KG1 (cell line): ENCODE measurements around the gene NR2F1-AS1.
"Not testable (repeated sequence)": the region's sequence is repeated elsewhere in the genome, so short reads cannot be mapped to it uniquely, and the experiment has no call there.

Source experiments
- DNase-seq: peaks from one replicate; lab custom pipeline; 2025; lab: John Stamatoyannopoulos, UW

Gene NR2F1-AS1

DNA sequence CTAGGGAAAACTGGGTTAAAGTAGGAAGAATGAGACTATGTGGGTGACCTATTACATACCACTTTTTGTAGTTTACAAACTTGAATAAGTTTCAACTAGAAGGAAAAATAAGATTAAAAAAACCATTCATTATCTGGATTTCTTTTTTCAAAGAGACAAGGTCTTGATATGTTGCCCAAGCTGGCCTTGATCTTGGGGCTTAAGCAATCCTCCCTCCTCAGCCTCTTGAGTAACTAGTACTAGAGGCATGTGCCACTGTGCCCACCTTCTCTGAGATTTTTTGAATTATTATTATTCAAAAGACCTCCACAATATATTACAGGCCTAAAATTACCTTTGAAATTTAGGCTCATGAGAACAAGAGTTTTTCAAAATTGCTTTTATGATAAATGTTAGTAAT, 63.2 kb downstream of the NR2F1-AS1 start:
- DNase-seq, result no peak

DNA sequence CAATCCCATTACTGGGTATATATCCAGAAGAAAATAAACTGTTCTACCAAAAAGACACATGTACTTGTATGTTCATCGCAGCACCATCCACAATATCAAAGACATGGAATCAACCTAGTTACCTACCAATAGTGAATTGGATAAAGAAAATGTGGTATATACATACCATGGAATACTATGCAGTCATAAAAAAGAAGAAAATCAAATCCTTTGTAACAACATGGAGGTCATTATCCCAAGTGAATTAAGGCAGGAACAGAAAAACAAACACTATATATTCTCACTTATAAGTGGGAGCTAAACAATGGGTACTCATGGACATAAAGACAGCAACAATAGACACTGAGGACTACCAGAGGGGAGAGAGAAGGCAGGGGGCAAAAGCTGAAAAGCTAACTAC, 67.7 kb downstream of the NR2F1-AS1 start:
- no peak for DNase-seq

DNA sequence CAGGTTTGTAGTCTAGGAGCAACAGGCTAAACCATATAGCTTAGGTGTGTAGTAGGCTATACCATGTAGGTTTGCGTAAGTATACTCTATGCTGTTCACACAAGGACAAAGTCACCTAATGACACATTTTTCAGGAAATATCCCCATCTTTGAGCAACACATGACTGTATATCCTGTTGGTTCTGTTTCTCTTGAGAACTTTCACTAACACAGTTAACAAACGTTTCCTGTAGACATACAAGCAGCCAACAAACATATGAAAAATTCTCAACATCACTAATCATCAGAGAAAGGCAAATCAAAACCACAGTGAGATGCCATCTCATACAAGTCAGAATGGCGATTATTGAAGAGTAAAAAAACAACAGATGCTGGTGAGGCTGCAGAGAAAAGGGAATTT, 68.2 kb downstream of the NR2F1-AS1 start:
- DNase-seq, result no peak

DNA sequence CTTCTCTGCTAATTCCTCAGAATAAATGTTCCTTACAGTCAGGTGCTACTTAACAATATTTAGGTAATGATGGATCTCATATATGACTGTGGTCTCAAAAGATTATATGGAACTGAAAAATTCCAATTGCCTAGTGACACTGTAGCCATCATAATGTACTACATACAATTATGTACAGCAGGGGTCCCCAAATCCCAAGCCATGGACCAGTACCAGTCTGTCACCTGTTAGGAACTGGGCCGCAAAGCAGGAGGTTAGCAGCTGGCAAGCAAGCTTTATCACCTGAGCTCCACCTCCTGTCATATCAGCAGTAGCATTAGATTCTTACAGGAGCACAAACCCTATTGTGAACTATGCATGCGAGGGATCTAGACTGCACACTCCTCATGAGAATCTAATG, 69.6 kb downstream of the NR2F1-AS1 start:
- no peak for DNase-seq

DNA sequence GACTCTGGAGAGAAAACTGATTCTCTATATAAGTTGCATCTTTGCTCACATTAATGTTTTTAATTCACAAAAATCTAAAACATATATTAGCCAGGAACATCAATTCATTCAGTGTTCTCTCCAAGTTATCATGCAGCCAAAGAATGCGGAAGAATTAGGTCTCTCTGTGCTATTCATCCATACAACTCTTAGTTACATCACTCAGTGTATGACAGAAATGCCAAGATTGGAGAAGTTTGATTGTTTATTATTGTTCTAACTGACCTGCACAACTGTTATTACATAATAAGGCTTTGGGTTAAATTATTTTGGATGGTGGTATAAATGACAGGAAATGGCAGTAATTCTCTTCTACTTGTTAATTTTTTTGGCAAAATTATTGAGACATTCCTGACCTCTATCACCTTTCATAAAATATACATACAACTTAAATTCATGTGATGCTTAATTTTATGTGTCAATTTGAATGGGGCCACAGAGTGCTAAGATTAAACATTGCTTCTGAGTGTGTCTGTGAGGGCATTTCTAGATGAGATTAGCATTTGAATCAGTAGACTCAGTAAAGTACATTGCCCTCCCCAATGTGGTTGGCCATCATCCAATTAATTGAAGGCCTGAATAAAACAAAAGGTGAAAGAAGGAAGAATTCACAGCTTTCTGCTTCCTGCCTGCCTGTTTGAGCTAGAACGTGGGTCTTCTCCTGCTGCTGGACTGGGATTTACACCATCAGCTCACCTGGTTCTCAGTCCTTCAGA, 70.2 kb downstream of the NR2F1-AS1 start:
- no peak for DNase-seq

DNA sequence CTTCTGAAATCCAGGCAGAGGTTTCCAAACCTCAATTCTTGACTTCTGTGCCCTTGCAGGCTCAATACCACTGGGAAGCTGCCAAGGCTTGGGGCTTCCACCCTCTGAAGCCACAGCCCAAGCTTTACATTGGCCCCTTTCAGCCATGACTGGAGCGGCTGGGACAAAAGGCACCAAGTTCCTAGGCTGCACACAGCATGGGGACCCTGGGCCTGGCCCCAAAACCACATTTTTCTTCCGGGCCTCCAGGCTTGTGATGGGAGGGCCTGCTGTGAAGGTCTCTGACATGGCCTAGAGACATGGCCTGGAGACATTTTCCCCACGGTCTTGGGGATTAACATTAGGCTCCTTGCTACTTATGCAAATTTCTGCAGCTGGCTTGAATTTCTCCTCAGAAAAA, 75.5 kb downstream of the NR2F1-AS1 start:
- DNase-seq, result not testable (repeated sequence)

DNA sequence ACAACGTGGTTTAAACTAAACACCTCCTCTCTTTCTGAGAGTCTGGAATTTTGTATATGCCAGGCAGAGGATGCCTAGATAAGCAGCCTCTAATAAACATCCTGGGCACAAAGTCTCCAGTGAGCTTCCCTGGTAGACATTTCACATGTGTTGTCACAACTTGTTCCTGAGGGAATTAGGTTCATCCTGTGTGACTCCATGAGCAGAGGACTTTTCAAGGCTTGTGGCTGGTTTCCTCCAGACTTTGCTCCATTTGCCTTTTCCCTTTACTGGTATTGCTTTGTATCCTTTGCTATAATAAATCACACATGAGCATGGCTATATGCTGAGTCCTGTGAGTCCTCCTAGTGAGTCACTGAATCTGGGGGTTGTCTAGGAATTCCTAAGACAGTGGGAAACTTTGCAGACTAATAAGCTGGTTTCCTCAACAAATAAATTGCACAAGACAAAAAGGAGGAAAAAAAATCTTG, 77.4 kb downstream of the NR2F1-AS1 start:
- DNase-seq, result no peak

DNA sequence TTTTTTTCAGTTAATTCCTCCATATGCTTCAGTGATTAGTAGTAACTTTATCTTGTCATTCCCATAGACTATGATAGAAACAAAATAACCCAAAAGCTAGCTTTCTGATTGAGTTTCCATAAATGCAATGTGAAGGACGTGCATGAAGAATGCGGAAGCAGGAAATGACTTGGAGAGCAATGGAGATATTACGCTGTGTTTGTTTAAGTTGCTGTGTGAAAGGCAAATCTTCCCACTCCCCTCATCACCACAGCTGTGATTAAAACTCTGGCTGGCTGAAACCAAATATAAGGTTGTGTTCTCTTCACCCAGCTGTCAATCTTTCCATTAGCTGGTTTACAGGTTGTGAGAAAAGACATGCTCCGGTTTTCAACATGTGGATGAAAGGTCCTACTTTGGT, 83.9 kb downstream of the NR2F1-AS1 start:
- DNase-seq, result no peak

DNA sequence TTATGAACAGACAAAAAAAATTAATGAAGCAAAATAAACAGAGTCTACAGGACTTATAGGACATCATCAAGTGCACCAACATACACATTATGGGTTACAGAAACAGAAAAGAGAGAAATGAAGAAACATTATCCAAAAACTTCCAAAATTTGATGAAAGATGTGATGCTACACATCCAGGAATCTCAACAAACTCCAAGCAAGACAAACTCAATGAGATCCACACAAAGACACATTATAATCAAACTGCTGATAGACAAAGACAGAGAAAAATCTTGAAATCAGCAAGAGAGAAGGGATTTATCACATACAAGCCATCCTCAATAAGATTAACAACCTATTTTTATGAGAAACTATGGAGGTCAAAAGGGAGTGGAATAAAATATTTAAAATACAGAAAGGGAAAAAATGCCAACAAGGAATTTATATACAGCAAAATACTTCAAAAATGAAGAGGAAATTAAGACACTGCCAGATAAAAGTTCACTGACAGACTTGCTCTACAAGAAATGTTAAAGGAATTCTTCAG, 101.0 kb downstream of the NR2F1-AS1 start:
- DNase-seq, result no peak

DNA sequence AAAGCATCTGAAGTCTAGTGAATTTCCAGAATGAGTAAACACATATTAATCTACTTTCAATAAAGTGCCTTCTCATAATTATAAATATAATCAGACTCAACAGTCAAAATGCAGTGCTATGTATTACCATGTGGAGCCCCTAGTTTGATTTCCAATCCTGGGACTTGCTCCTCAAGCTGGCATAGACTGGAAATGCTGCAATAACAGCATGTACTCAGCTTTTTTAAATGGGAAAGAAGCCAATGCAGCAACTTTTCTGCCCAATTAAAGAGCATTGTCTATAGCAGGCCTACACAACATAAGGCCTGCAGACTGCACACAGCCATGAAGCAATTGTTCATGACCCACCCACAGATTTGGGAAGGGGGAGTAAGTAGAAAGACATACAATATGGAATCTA, 103.2 kb downstream of the NR2F1-AS1 start:
- no peak for DNase-seq

DNA sequence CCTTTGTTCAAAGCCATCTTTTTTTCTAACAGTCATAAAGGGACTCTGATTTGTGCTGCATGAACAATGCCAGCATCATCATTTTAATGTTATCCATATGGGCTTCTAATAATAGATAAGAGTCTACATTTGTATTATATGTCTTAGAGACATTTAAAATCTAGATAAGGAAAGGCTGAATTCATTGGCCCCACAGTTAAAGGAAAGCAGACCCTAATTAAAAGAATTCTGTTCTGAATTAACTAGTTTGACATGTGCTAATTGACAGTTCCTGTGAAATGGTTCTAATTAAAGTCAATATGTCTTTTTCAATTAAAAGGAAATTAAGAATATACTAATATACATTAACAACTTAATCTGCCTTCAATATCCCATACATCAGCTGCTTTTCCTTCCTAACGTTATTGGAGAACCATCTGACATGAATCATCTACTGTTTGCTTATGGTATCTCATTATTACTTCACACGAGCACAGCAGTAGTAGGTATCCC, 104.7 kb downstream of the NR2F1-AS1 start:
- no peak for DNase-seq

DNA sequence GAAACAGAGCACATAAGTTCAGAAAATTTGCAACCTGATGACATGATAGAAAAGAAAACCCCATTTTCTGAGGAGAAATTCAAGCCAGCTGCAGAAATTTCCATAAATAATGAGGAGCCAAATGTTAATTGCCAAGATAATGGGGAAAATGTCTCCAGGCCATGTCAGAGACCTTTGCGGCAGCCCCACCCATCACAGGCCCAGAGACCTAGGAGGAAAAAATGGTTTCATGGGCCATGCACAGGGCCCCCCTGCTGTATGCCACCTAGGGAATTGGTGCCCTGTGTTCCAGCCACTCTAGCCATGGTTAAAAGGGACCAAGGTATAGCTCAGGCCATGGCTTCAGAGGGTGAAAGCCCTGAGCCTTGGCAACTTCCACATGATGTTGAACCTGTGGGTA, 118.1 kb downstream of the NR2F1-AS1 start:
- no peak for DNase-seq

DNA sequence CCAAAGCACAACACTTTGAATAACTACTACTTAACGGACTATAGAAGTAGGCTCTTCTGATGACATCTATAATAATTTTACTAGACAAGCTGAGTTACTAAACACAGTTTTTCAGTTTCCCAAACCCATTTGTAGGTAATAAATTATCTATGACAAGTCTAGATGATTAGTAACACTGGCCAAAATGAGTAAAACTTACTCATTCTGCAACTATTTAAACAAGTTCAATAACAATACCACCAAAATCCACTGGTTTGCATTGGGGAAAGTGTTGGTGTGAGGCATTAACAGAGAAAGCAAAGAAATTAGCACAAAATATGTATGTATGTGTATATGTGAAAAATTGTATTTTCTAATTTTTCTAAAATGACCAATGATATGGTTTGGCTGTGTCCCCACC, 119.3 kb downstream of the NR2F1-AS1 start:
- DNase-seq, result no peak

DNA sequence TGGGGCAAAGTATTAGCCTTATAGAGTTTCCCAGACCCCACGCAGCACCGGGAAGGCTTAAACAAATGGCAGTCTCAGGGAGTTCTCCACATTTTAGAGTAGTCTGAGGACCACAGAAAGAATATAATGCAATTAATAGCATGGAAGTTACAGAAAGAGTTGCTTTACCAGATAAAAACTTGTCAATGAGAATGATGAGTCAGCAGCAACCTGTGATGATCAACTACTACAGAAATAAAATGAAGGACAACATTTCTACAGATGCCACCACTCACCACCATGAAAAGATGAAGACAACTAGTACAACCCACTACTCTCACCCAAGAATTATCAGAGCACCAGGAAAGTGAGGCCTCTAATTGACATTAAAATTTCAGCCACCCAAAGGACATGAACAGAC, 120.7 kb downstream of the NR2F1-AS1 start:
- DNase-seq, result no peak

DNA sequence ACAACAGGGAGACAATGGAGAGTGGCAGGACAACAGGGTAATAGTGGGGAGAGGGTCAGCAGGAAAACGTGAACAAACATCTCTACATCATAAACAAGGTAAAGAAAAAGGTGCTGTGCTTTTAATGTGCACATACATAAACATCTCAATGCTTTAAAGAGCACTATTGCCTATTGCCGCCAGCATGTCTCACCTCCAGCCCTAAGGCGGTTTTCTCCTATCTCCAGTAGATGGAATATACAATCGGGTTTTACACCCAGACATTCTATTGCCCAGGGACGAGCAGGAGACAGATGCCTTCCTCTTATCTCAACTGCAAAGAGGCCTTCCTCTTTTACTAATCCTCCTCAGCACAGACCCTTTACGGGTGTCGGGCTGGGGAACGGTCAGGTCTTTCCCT, 124.2 kb downstream of the NR2F1-AS1 start:
- not testable (repeated sequence) for DNase-seq

DNA sequence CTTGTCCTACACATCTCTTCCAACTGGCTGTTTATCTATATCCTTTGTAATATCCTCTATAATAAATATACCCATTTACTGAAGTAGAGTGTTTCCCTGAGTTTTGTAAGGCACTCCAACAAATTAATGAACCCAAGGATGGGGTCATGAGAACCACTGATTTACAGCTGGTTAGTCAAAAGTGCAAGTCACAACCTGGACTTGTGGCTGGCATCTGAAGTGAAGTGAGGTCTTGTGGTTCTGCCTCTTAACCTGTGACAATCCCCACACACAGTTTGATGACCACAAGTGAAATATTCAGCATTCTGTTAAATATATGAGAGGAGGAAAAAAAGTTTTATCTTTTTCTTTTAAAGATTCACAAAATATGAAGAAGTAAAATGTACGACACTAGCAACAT, 126.1 kb downstream of the NR2F1-AS1 start:
- DNase-seq, result no peak

DNA sequence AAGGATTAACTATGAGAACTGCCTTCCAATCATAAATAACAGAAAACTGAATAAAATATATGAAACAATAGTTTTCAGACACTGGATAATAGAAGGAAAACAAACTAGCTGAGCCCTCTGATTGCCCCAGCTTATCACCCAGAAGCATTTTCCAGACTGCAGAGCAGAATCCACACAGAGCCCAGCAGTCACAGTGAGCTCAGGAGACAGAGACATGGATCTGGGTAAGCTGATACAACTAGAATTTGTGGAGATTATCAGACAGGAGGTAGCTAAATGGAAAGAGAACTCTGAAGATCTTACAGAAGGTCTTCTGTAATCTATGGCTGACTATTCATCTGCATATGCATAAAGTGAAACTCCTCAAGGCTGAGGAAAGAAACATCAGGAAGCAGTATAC, 128.8 kb downstream of the NR2F1-AS1 start:
- no peak for DNase-seq

DNA sequence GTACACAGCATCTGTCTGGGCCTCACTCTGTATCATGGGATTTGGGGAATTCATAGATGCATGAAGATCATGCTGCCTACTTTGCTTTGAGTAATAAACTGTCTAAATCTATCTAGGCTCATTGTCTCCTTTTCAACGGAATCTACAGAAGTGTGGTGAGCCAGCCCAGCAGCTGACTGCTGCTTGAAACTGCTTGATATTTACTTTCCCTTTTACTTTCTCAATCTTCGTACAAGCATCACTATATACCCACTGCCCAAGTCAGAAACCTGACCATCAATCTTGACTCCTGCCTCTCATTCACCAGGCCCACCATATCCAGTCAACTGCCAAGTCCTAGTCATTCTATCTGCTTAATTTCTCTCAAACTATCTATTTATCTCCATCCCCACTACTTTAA, 142.9 kb downstream of the NR2F1-AS1 start:
- DNase-seq, result no peak

DNA sequence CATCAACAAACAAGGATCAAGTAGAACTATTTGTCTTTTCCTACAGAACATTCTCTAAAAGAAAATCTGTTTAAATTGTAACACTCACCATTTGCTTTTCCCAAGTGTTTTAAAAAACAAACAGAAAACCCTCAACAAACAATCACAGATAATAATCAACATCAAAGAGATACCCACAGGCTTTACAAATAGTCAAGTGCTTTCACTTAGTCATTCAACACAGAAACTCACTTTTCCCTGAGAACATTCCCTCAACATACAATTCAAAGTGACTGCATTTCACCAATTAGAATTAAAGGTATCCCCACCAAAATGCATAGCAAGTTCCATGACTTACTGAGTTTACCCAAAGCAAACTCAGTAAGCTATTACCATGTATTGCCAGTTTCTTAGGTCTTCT, 144.9 kb downstream of the NR2F1-AS1 start:
- DNase-seq, result no peak

DNA sequence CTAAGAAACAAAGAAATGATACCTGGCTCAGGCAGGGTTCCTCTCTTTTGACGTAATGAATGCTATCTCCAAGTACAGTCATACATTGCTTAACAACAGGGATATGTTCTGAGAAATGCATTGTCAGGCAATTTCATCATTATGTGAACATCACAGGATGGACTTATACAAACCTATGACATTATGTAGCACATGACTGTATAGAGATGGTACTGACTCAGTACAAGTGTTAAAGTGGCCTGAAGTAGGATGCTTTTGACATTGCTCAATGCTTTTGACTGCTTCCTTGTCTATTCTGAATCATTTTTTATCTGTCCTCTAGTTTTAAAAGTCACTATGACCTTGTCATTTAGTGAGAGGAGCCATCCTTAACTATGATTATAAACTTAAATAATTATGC, 147.6 kb downstream of the NR2F1-AS1 start:
- no peak for DNase-seq

DNA sequence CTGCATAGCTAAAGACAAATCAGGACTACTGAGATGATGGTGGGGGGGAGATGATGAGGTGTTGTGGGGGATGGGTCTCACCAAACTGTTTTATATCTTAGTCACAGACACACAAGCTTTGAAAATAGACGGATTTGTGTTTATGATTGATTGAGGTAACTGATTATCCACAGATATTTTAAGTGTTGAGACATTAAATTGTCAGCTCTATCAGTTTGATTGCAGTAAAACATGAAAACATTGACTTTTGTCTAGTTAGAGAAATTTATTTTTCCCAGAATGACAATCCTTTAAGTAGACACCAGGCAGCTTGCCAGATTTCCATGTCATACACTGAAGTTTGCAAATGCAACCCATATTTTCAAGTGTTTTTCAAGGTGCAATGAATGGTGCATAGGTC, 149.8 kb downstream of the NR2F1-AS1 start:
- DNase-seq, result no peak

DNA sequence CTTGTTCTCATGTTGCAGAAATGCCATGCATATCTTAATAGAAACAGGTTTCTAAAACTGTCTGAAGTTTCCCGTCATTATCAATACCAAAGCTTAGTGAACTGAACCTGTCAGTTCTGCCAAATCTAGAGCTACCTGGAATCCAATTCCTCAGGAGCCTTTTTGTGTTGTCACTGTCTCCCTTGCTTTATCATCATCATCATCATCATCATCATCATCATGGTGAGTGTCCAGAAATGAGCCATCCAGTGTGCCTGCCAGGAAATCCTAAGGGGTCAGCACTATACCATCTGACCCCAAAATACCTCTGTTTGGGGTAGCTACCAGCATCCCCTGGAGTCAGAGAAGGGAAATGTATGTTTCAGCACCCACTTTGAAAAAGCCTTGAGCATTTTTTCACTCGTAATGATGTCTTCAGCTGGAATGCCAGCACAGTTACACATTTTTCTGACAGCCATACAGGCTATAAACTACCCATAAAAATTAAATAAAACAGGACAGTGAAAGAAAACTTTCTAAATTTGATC, 150.3 kb downstream of the NR2F1-AS1 start:
- no peak for DNase-seq

DNA sequence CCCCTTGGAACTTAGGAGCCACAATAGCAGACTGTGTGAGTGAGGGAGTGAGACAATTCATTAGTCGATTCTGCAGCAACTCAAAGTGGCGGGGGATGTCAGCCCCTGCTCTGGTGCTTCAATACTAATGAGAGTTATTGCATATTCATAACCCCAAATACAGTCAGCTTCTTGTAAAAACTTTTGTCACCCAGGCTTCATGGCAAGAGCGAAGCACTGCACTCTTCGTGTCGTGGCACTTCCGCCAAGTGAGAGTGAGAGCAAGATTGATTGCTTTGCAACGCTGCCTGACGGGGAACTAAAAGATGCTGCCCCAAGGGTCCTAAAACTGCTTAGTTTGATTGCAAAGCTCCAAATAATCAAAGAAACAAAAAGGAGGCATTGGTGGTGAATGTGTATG, 150.9 kb downstream of the NR2F1-AS1 start:
- no peak for DNase-seq

DNA sequence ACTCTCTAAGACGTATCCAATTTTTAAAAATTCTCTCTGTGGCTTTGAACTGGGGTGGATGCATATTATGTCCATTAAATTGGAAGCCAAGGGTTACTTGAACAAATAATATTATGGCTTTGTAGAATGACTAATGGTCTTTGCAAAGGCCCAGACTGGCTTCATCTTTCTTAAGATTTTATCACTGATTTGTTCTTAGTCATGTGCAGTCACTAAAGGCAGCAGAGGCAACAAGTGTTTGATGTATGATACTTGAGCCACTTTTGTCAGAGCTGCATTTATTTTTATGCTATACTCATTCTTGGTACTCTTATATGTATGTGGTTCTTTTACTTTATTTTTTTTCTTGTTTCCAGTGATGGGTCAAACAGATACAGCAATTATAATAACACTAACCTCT, 152.2 kb downstream of the NR2F1-AS1 start:
- no peak for DNase-seq
